ENCODE results near the gene MICAL2. TPM values are rescaled to one million over a fixed set of nuclear protein-coding genes. Genes with fewer than 3 reads are reported as not detected.

The MICAL2 gene
- total and polyA plus RNA-seq, 10 of the 15 experiments (the other 5 are each of a cell fraction or from before 2014, with no cell fraction given) = 0.90 to 5.6 (median 2.4) TPM

- no peak for FAIRE-seq
- Histone ChIP-seq H3K36me3 (ENCODE audit: control insufficient read depth in 2 of 2, insufficient read depth in 2 of 2, low read length in 1 of 2) (no peaks in the 10 kb centered on the region), H3K4me3 (no peak overlapping the region), H3K27ac (ENCODE audit: control insufficient read depth, insufficient read depth) (no peak overlapping the region), H3K4me2 (ENCODE audit: control insufficient read depth, insufficient read depth) (no peak overlapping the region), H2AFZ (ENCODE audit: control insufficient read depth, low read depth, low read length) (no peak overlapping the region), H3K9ac (ENCODE audit: control insufficient read depth, insufficient read depth, low read length) (no peak overlapping the region), H3K9me3 (replicated peaks; ENCODE audit: control insufficient read depth, insufficient read depth, low read length) (no peaks in the 10 kb centered on the region), H3K27me3 (replicated peaks in 1 of 2; ENCODE audit: control insufficient read depth in 2 of 2, insufficient read depth in 2 of 2, low read length in 1 of 2) (no peaks in the 10 kb centered on the region; a peak in 1 of 4 replicates), H3K79me2 (ENCODE audit: control insufficient read depth, insufficient read depth, low read length) (no peaks in the 10 kb centered on the region), H4K20me1 (ENCODE audit: control insufficient read depth, insufficient read depth) (no peaks in the 10 kb centered on the region), H3K4me1 (ENCODE audit: control insufficient read depth, insufficient read depth, low read length) (no peaks in the 10 kb centered on the region; the same call in 1 of the 2 replicates)
- no peak for TF ChIP-seq SKIL (IDR thresholded peaks at IDR 0.05; ENCODE audit: low read depth, poor library complexity, severe bottlenecking)
- no peak for TF ChIP-seq ASH2L (IDR thresholded peaks at IDR 0.05; ENCODE audit: borderline replicate concordance, low read depth)
- TF ChIP-seq SUZ12 (IDR thresholded peaks at IDR 0.05; ENCODE audit: unreplicated experiment) = no peak
- no peak for TF ChIP-seq SPI1 (IDR thresholded peaks at IDR 0.05; ENCODE audit: borderline replicate concordance, insufficient read depth, low read depth, low read length)
- no peak for TF ChIP-seq CHD1 (IDR thresholded peaks at IDR 0.05; ENCODE audit: low read depth, low read length)
- TF ChIP-seq RAD51 (IDR thresholded peaks at IDR 0.05) = no peak
- no peak for TF ChIP-seq HCFC1 (IDR thresholded peaks at IDR 0.05; ENCODE audit: low read length)
- no peak for TF ChIP-seq ATF3 (IDR thresholded peaks at IDR 0.05; ENCODE audit: borderline replicate concordance, extremely low read depth, low read depth, low read length)
- no peak for TF ChIP-seq ZNF24 (IDR thresholded peaks at IDR 0.05)
- no peak for TF ChIP-seq ELK1 (IDR thresholded peaks at IDR 0.05; ENCODE audit: low read depth, low read length)
- TF ChIP-seq BMI1 (IDR thresholded peaks at IDR 0.05; ENCODE audit: borderline replicate concordance) = no peak
- TF ChIP-seq ZBTB11 (CRISPR knock-in tag; IDR thresholded peaks at IDR 0.05) = no peak
- intact Hi-C loops (cut with micrococcal nuclease; ENCODE audit: unreplicated experiment) (no loop called here), in situ Hi-C loops (cut with MboI) (no loop called here)
- ChIA-PET POLR2A (no interaction called here), RAD21 (ENCODE audit: unreplicated experiment) (no interaction called here), CTCF (interaction anchor here (1.2 kb wide), 1 partner anchor 99 kb away, joined by 4 read pairs; no protein-coding TSS in a partner anchor), SMC1A (ENCODE audit: uncharacterized antibody, unreplicated experiment) (interaction anchor here (0.9 to 1.1 kb wide), 2 partner anchors 10 to 14 kb away, joined by 3 read pairs; no protein-coding TSS in a partner anchor)
- no TSS peak for BruUV-seq (replicated peaks)
- 13% methylated on average over 13 of the region's 13 CpGs for WGBS (ENCODE audit: insufficient coverage, insufficient replicate concordance, low lambda C conversion rate, missing lambda C conversion rate)
- DNase-seq (ENCODE audit: low read depth, low spot score) = no peak
- ATAC-seq = no peak; the same call in 2 of the 3 replicates
These were observed 27.7 kb downstream of the MICAL2 start for GRCh38 chr11:12137938-12138731.
